Neural cell (in vitro differentiated cells): ENCODE measurements around the gene H2BK1.

Experiments
- CTCF ChIP-seq: fragments of 450-650 bp; IDR thresholded peaks from 2 replicates; pipeline ENCODE4 v1.5.1; 2014; ENCODE audit warnings: antibody characterized with exemption, mild to moderate bottlenecking, moderate library complexity; ENCODE audit not compliant: poor library complexity, severe bottlenecking
- RAD21 ChIP-seq: fragments of 450-650 bp; conservative IDR thresholded peaks from 2 replicates; pipeline ENCODE4 v1.6.1; 2014; ENCODE audit warnings: antibody characterized with exemption, mild to moderate bottlenecking, moderate library complexity

- TF ChIP-seq CTCF (no peak), RAD21 (no peak)
Measured at GRCh38 chr7:151252961-151253711, 42.8 kb upstream of the H2BK1 start.
